HEK293 (cell line): ENCODE results near the gene PIEZO1.
A peak's percentile ranks its signal among the peaks of the same experiment; 100 is the strongest.

ENCODE experiments used
- CTCF ChIA-PET: fragments of 350-600 bp; formaldehyde crosslinking; extraction: SDS; loops from one replicate; lab custom pipeline; 2021; ENCODE audit warnings: antibody characterized with exemption; lab: Yijun Ruan, JAX
- POLR2A ChIA-PET: fragments of 300-600 bp; formaldehyde crosslinking; extraction: SDS; loops from one replicate; lab custom pipeline; 2020; ENCODE audit warnings: antibody characterized with exemption, inconsistent platforms; lab: Yijun Ruan, JAX
- H3K27ac ChIP-seq: fragments of 200-500 bp; sonication (Bioruptor generic); 2 replicates; pipeline ENCODE4 v1.5.1; 2014; ENCODE audit warnings: low read depth, low read length, control low read depth, inconsistent platforms; ENCODE audit errors: extremely low read depth
- H3K36me3 ChIP-seq, 2 experiments: fragments of 200-500 bp in 1 of 2; sonication (Bioruptor generic) in 1 of 2; 1 replicate in 1 of 2; 2 replicates in 1 of 2; pipeline ENCODE4 v1.5.1; 2014 to 2017; ENCODE audit warnings: inconsistent platforms in 2 of 2, low read length in 2 of 2; ENCODE audit not compliant: control insufficient read depth in 2 of 2, insufficient read depth in 1 of 2
- H3K4me1 ChIP-seq: fragments of 200-500 bp; sonication (Bioruptor generic); 2 replicates; pipeline ENCODE4 v1.5.1; 2014; ENCODE audit warnings: mild to moderate bottlenecking, low read length, inconsistent platforms; ENCODE audit not compliant: control insufficient read depth, insufficient read depth
- H3K4me3 ChIP-seq: 2 replicates; pipeline ENCODE4 v1.5.1; 2011; ENCODE audit warnings: low read depth, mild to moderate bottlenecking, control low read depth, low read length, moderate library complexity
- H3K9me3 ChIP-seq: fragments of 200-500 bp; sonication (Bioruptor generic); 2 replicates; pipeline ENCODE4 v1.5.1; 2014; ENCODE audit warnings: low read depth, low read length, inconsistent platforms; ENCODE audit not compliant: control insufficient read depth, insufficient read depth
- ATF2 ChIP-seq: fragments of 450-650 bp; formaldehyde crosslinking; IDR thresholded peaks from 2 replicates; pipeline ENCODE4 v1.5.1; 2016; ENCODE audit warnings: missing biosample characterization, missing genetic modification characterization, low read depth
- BCL11B ChIP-seq: fragments of 450-650 bp; formaldehyde crosslinking; IDR thresholded peaks from 2 replicates; pipeline ENCODE4 v1.5.1; 2016; ENCODE audit warnings: low read depth, missing biosample characterization, missing genetic modification characterization
- CTCF ChIP-seq: fragments of 450-650 bp; formaldehyde crosslinking; IDR thresholded peaks from 2 replicates; pipeline ENCODE4 v1.5.1; 2016; ENCODE audit warnings: missing biosample characterization, missing genetic modification characterization
- GFI1B ChIP-seq: fragments of 450-650 bp; formaldehyde crosslinking; IDR thresholded peaks from 2 replicates; pipeline ENCODE4 v1.5.1; 2016; ENCODE audit warnings: missing biosample characterization, missing genetic modification characterization
- GLIS2 ChIP-seq: fragments of 450-650 bp; formaldehyde crosslinking; IDR thresholded peaks from 2 replicates; pipeline ENCODE4 v1.5.1; 2016; ENCODE audit warnings: missing biosample characterization, missing genetic modification characterization
- INSM2 ChIP-seq: fragments of 450-650 bp; formaldehyde crosslinking; IDR thresholded peaks from 2 replicates; pipeline ENCODE4 v1.5.1; 2016; ENCODE audit warnings: missing biosample characterization, missing genetic modification characterization
- KLF10 ChIP-seq: fragments of 450-650 bp; IDR thresholded peaks from 2 replicates; pipeline ENCODE4 v1.5.1; 2018; ENCODE audit warnings: missing biosample characterization, mild to moderate bottlenecking, missing genetic modification characterization
- MEIS1 ChIP-seq: sonication (generic); formaldehyde crosslinking; IDR thresholded peaks from 2 replicates; pipeline ENCODE4 v1.8.1; 2022; ENCODE audit warnings: missing genetic modification reagents, mild to moderate bottlenecking, borderline replicate concordance
- PATZ1 ChIP-seq: fragments of 450-650 bp; formaldehyde crosslinking; IDR thresholded peaks from 2 replicates; pipeline ENCODE4 v1.5.1; 2016; ENCODE audit warnings: missing biosample characterization, missing genetic modification characterization
- PRDM10 ChIP-seq: fragments of 450-650 bp; formaldehyde crosslinking; IDR thresholded peaks from 2 replicates; pipeline ENCODE4 v1.5.1; 2016; ENCODE audit warnings: missing biosample characterization, missing genetic modification characterization
- RBAK ChIP-seq: fragments of 450-650 bp; formaldehyde crosslinking; IDR thresholded peaks from 2 replicates; pipeline ENCODE4 v1.5.1; 2016; ENCODE audit warnings: missing biosample characterization, missing genetic modification characterization
- ZBTB17 ChIP-seq: fragments of 450-650 bp; formaldehyde crosslinking; IDR thresholded peaks from 2 replicates; pipeline ENCODE4 v1.5.1; 2016; ENCODE audit warnings: missing biosample characterization, missing genetic modification characterization
- ZBTB6 ChIP-seq: fragments of 450-650 bp; formaldehyde crosslinking; IDR thresholded peaks from 2 replicates; pipeline ENCODE4 v1.5.1; 2017; ENCODE audit warnings: missing biosample characterization, missing genetic modification characterization
- ZEB2 ChIP-seq: fragments of 450-650 bp; formaldehyde crosslinking; IDR thresholded peaks from 2 replicates; pipeline ENCODE4 v1.5.1; 2016; ENCODE audit warnings: missing biosample characterization, missing genetic modification characterization
- ZFP69B ChIP-seq: fragments of 450-650 bp; formaldehyde crosslinking; IDR thresholded peaks from 2 replicates; pipeline ENCODE4 v1.5.1; 2016; ENCODE audit warnings: missing biosample characterization, missing genetic modification characterization
- ZIC2 ChIP-seq: fragments of 450-650 bp; formaldehyde crosslinking; IDR thresholded peaks from 2 replicates; pipeline ENCODE4 v1.5.1; 2016; ENCODE audit warnings: missing biosample characterization, missing genetic modification characterization
- ZNF10 ChIP-seq: fragments of 450-650 bp; formaldehyde crosslinking; IDR thresholded peaks from 2 replicates; pipeline ENCODE4 v1.5.1; 2017; ENCODE audit warnings: missing biosample characterization, missing genetic modification characterization
- ZNF19 ChIP-seq: fragments of 450-650 bp; formaldehyde crosslinking; IDR thresholded peaks from 2 replicates; pipeline ENCODE4; 2016; ENCODE audit warnings: missing biosample characterization, missing genetic modification characterization, low read depth
- ZNF221 ChIP-seq: fragments of 450-650 bp; formaldehyde crosslinking; IDR thresholded peaks from 2 replicates; pipeline ENCODE4 v1.5.1; 2017; ENCODE audit warnings: missing biosample characterization, missing genetic modification characterization, borderline replicate concordance
- ZNF239 ChIP-seq: fragments of 450-650 bp; formaldehyde crosslinking; IDR thresholded peaks from 2 replicates; pipeline ENCODE4 v1.5.1; 2016; ENCODE audit warnings: missing biosample characterization, missing genetic modification characterization
- ZNF423 ChIP-seq: fragments of 450-650 bp; formaldehyde crosslinking; IDR thresholded peaks from 2 replicates; pipeline ENCODE4 v1.5.1; 2016; ENCODE audit warnings: missing biosample characterization, missing genetic modification characterization
- ZNF600 ChIP-seq: fragments of 450-650 bp; formaldehyde crosslinking; IDR thresholded peaks from 2 replicates; pipeline ENCODE4 v1.5.1; 2016; ENCODE audit warnings: missing biosample characterization, missing genetic modification characterization
- ZNF626 ChIP-seq: fragments of 450-650 bp; sonication (Bioruptor Pico); formaldehyde crosslinking; IDR thresholded peaks from 2 replicates; pipeline ENCODE4 v1.5.1; 2018; ENCODE audit warnings: missing biosample characterization, missing genetic modification characterization, inconsistent platforms

PIEZO1 gene

GRCh38 chr16:88783391-88784073 lies 1.5 kb downstream of the PIEZO1 start:
- ChIA-PET CTCF (interaction anchor here (0.6 to 3.3 kb wide), 7 partner anchors 11 to 43 kb away, joined by 3 to 16 read pairs (median 5); no protein-coding TSS in a partner anchor), POLR2A (interaction anchor here (0.9 to 6.7 kb wide), 10 partner anchors 9 to 213 kb away, joined by 3 to 97 read pairs (median 6); partner anchors contain the start of genes APRT and ZC3H18)
- Histone ChIP-seq H3K36me3 (no peaks in the 10 kb centered on the region), H3K9me3 (no peaks in the 10 kb centered on the region), H3K4me3 (peak overlapping the region; percentile 53), H3K4me1 (peaks cover 29% of the 10 kb centered on the region), H3K27ac (peak overlapping the region; percentile 76)
- TF ChIP-seq RBAK (no peak), ZBTB6 (peak; percentile 62; the same call in 1 of the 2 replicates), GFI1B (tag by site-specific recombination) (no peak), ZEB2 (tag by site-specific recombination) (no peak), MEIS1 (no peak), ATF2 (tag by site-specific recombination) (no peak), PATZ1 (no peak), ZNF626 (no peak), ZNF221 (no peak), ZNF423 (peak; percentile 32; the same call in 1 of the 2 replicates), KLF10 (no peak), ZNF600 (tag by site-specific recombination) (peak; percentile 33; the same call in 1 of the 2 replicates), ZFP69B (tag by site-specific recombination) (no peak), ZBTB17 (tag by site-specific recombination) (peak; percentile 71), PRDM10 (tag by site-specific recombination) (peak; percentile 36; the same call in 1 of the 2 replicates), INSM2 (tag by site-specific recombination) (no peak), ZIC2 (peak; percentile 30; the same call in 1 of the 2 replicates), ZNF19 (tag by site-specific recombination) (no peak), ZNF10 (no peak), BCL11B (no peak), GLIS2 (tag by site-specific recombination) (no peak), CTCF (tag by site-specific recombination) (0 out of 2 replicates have a peak, but pooled peaks have one; percentile 6), ZNF239 (tag by site-specific recombination) (no peak)
